Measurements from ENCODE around the gene HPSE2.

The HPSE2 gene

GRCh38 chr10:98445200-98445812 lies 790.3 kb downstream of the HPSE2 start:
- H3K4me1 Mint-ChIP-seq (ENCODE audit: low read depth) = peaks cover 50% of the 10 kb centered on the region
- H3K27ac Mint-ChIP-seq = peak overlapping the region; percentile 89
- H3K36me3 Mint-ChIP-seq = peaks cover 11% of the 10 kb centered on the region
- H3K9me3 Mint-ChIP-seq (ENCODE audit: low read depth) = no peaks in the 10 kb centered on the region
- peak overlapping the region; percentile 92 for H3K4me3 Mint-ChIP-seq
- no peaks in the 10 kb centered on the region for H3K27me3 Mint-ChIP-seq

GRCh38 chr10:98444314-98445006 lies 791.2 kb downstream of the HPSE2 start:
- Mint-ChIP-seq H3K27me3 (no peaks in the 10 kb centered on the region), H3K36me3 (peaks cover 13% of the 10 kb centered on the region), H3K27ac (peak overlapping the region; percentile 50), H3K4me3 (peak overlapping the region; percentile 92), H3K4me1 (ENCODE audit: low read depth) (peaks cover 52% of the 10 kb centered on the region), H3K9me3 (ENCODE audit: low read depth) (no peaks in the 10 kb centered on the region)

GRCh38 chr10:98438715-98439114 lies 796.9 kb downstream of the HPSE2 start:
- Mint-ChIP-seq H3K9me3 (ENCODE audit: low read depth) (no peaks in the 10 kb centered on the region), H3K36me3 (peaks cover 32% of the 10 kb centered on the region), H3K4me1 (ENCODE audit: low read depth) (peaks cover 32% of the 10 kb centered on the region), H3K27ac (no peak overlapping the region), H3K4me3 (no peak overlapping the region), H3K27me3 (no peaks in the 10 kb centered on the region)

GRCh38 chr10:98436704-98437103 lies 798.9 kb downstream of the HPSE2 start:
- Mint-ChIP-seq H3K27me3 (no peaks in the 10 kb centered on the region), H3K27ac (no peak overlapping the region), H3K4me3 (no peak overlapping the region), H3K36me3 (peaks cover 35% of the 10 kb centered on the region), H3K4me1 (ENCODE audit: low read depth) (peaks cover 17% of the 10 kb centered on the region), H3K9me3 (ENCODE audit: low read depth) (peaks cover 6% of the 10 kb centered on the region)

- Mint-ChIP-seq H3K9me3 (ENCODE audit: low read depth) (peaks cover 6% of the 10 kb centered on the region), H3K27me3 (no peaks in the 10 kb centered on the region), H3K4me3 (no peak overlapping the region), H3K27ac (no peak overlapping the region), H3K4me1 (ENCODE audit: low read depth) (peaks cover 8% of the 10 kb centered on the region), H3K36me3 (peaks cover 37% of the 10 kb centered on the region)
Observed at GRCh38 chr10:98435178-98435577, 800.5 kb downstream of the HPSE2 start.

GRCh38 chr10:98433881-98434732 lies 801.5 kb downstream of the HPSE2 start:
- peaks cover 6% of the 10 kb centered on the region for H3K4me1 Mint-ChIP-seq (ENCODE audit: low read depth)
- peaks cover 6% of the 10 kb centered on the region for H3K9me3 Mint-ChIP-seq (ENCODE audit: low read depth)
- H3K27ac Mint-ChIP-seq = no peak overlapping the region
- H3K27me3 Mint-ChIP-seq = no peaks in the 10 kb centered on the region
- peaks cover 33% of the 10 kb centered on the region for H3K36me3 Mint-ChIP-seq
- H3K4me3 Mint-ChIP-seq = no peak overlapping the region

GRCh38 chr10:98433371-98433770 lies 802.3 kb downstream of the HPSE2 start:
- Mint-ChIP-seq H3K4me3 (no peak overlapping the region), H3K27me3 (no peaks in the 10 kb centered on the region), H3K4me1 (ENCODE audit: low read depth) (peaks cover 4% of the 10 kb centered on the region), H3K9me3 (ENCODE audit: low read depth) (peaks cover 6% of the 10 kb centered on the region), H3K27ac (no peak overlapping the region), H3K36me3 (peaks cover 33% of the 10 kb centered on the region)

- H3K9me3 Mint-ChIP-seq (ENCODE audit: low read depth) = peaks cover 6% of the 10 kb centered on the region
- H3K27ac Mint-ChIP-seq = no peak overlapping the region
- no peaks in the 10 kb centered on the region for H3K27me3 Mint-ChIP-seq
- H3K36me3 Mint-ChIP-seq = peaks cover 33% of the 10 kb centered on the region
- no peaks in the 10 kb centered on the region for H3K4me1 Mint-ChIP-seq (ENCODE audit: low read depth)
- no peak overlapping the region for H3K4me3 Mint-ChIP-seq
Observed at GRCh38 chr10:98432330-98432729, 803.3 kb downstream of the HPSE2 start.

- no peaks in the 10 kb centered on the region for H3K4me1 Mint-ChIP-seq (ENCODE audit: low read depth)
- peaks cover 6% of the 10 kb centered on the region for H3K9me3 Mint-ChIP-seq (ENCODE audit: low read depth)
- H3K4me3 Mint-ChIP-seq = no peak overlapping the region
- H3K36me3 Mint-ChIP-seq = peaks cover 28% of the 10 kb centered on the region
- no peak overlapping the region for H3K27ac Mint-ChIP-seq
- no peaks in the 10 kb centered on the region for H3K27me3 Mint-ChIP-seq
Observed at GRCh38 chr10:98431016-98431415, 804.6 kb downstream of the HPSE2 start.

- Mint-ChIP-seq H3K4me1 (ENCODE audit: low read depth) (no peaks in the 10 kb centered on the region), H3K4me3 (no peak overlapping the region), H3K9me3 (ENCODE audit: low read depth) (peaks cover 6% of the 10 kb centered on the region), H3K27me3 (no peaks in the 10 kb centered on the region), H3K36me3 (peaks cover 23% of the 10 kb centered on the region), H3K27ac (no peak overlapping the region)
Observed at GRCh38 chr10:98430427-98430826, 805.2 kb downstream of the HPSE2 start.

- peaks cover 19% of the 10 kb centered on the region for H3K36me3 Mint-ChIP-seq
- H3K4me3 Mint-ChIP-seq = no peak overlapping the region
- no peak overlapping the region for H3K27ac Mint-ChIP-seq
- no peaks in the 10 kb centered on the region for H3K4me1 Mint-ChIP-seq (ENCODE audit: low read depth)
- H3K9me3 Mint-ChIP-seq (ENCODE audit: low read depth) = peaks cover 6% of the 10 kb centered on the region
- no peaks in the 10 kb centered on the region for H3K27me3 Mint-ChIP-seq
Observed at GRCh38 chr10:98429320-98430072, 806.2 kb downstream of the HPSE2 start.

- H3K27me3 Mint-ChIP-seq = no peaks in the 10 kb centered on the region
- no peaks in the 10 kb centered on the region for H3K9me3 Mint-ChIP-seq (ENCODE audit: low read depth)
- no peak overlapping the region for H3K27ac Mint-ChIP-seq
- peaks cover 10% of the 10 kb centered on the region for H3K36me3 Mint-ChIP-seq
- H3K4me1 Mint-ChIP-seq (ENCODE audit: low read depth) = no peaks in the 10 kb centered on the region
- H3K4me3 Mint-ChIP-seq = no peak overlapping the region
Observed at GRCh38 chr10:98427011-98427515, 808.6 kb downstream of the HPSE2 start.

- Mint-ChIP-seq H3K4me1 (ENCODE audit: low read depth) (no peaks in the 10 kb centered on the region), H3K36me3 (peaks cover 2% of the 10 kb centered on the region), H3K9me3 (ENCODE audit: low read depth) (no peaks in the 10 kb centered on the region), H3K4me3 (no peak overlapping the region), H3K27me3 (no peaks in the 10 kb centered on the region), H3K27ac (no peak overlapping the region)
Observed at GRCh38 chr10:98425511-98426352, 809.9 kb downstream of the HPSE2 start.
